Colonic mucosa (tissue), 4 donors: ENCODE measurements around the gene KRI1. TPM values are rescaled to one million over a fixed set of nuclear protein-coding genes. Genes with fewer than 3 reads are reported as not detected.

Experiments
- DNase-seq: peaks from one replicate; pipeline ENCODE4 v3.0.0-alpha.2; 2020
- H3K27ac ChIP-seq: fragments of 200-600 bp; one replicate; pipeline ENCODE4 v1.8.0; 2021
- H3K27me3 ChIP-seq: fragments of 200-600 bp; one replicate; pipeline ENCODE4 v1.8.0; 2021
- H3K36me3 ChIP-seq: fragments of 200-600 bp; one replicate; pipeline ENCODE4 v1.8.0; 2021
- H3K4me1 ChIP-seq: fragments of 200-600 bp; one replicate; pipeline ENCODE4 v1.8.0; 2021; ENCODE audit warnings: mild to moderate bottlenecking
- H3K4me3 ChIP-seq: fragments of 200-600 bp; one replicate; pipeline ENCODE4 v1.8.0; 2021
- H3K9ac ChIP-seq, 2 donors: one replicate each; pipeline ENCODE4 v1.7.0; 2013; ENCODE audit warnings: control low read depth in 2 of 2, low read depth in 2 of 2, low read length in 2 of 2
- H3K9me3 ChIP-seq: fragments of 200-600 bp; one replicate; pipeline ENCODE4 v1.8.0; 2021
- intact Hi-C: fragments of 100-400 bp; cut with DNase I; formaldehyde crosslinking; loops from one replicate; pipeline ENCODE4 v1.14.1; 2022
- total RNA-seq, 2 donors: library from RNA; stranded (reverse); fragmentation: NEBNext Ultra II Directional in 1 of 2; extraction: Animal tissue kit (Norgen Biotek cat#: 25700) in 1 of 2; gene quantifications; one replicate each; pipeline ENCODE4 v1.2.1, GENCODE V29; 2021
- TF ChIP-seq, protein P1 (sequence below): fragments of 200-600 bp; IDR thresholded peaks from one replicate; pipeline ENCODE4 v1.8.0; 2022; ENCODE audit warnings: antibody characterized with exemption, mild to moderate bottlenecking
- donor health status: healthy.
- donor health status: DM: no; HTN: no; CAD: no.
- donor health status: DM: no; HTN: no; CAD: no.

The KRI1 gene
- total RNA-seq, 2 donors from 2014 or later: 11.0 to 27.2 TPM

DNA sequence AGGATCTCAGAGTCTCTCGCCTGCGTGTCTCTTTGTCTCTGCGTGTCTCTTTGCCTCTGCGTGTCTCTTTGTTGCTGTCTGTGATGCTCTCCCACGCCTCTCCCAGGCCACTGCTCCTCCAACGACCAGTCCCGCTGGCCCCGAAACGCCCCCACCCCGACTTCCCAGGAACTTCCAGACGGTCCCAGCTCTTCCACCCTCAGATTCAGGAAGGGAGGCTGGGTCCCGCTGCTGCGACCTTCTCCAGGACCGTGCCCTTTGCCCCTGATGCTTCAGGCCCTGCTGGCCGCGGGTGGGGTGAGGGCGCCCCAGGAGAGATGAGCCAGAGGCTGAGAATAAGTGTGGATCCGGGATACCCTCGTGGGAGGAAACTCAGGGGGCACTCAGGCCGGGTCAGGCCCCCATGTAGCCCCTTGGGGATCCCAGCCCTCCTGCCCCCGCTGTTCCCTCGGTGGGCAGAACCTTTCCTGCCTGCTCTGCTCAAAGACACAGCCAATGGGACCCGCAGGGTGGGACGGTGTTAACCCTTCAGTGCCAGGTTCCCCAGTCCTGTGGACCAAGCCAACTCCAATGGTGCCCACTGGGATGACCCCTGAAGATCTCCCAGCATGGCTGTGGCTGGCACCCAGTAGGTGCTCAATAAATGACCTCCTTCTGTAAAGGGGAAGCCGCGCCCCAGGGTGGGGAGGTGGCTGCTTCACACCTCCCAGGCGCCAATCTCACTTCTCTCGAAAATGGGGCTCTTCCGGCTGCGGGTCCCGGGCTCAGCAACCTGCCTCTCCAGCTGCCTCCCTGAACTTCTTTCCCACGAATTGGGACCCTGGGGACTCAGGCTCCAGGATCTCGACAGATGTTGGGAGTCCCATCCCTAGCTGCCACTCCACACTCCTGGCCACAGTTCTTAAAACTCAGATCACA, 47.1 kb downstream of the KRI1 start:
- intact Hi-C loops: no loop called here
- H3K27ac ChIP-seq: no peak overlapping the region
- H3K27me3 ChIP-seq: peaks cover 64% of the 10 kb centered on the region
- no peak overlapping the region for H3K9ac ChIP-seq
- no peak for DNase-seq
- H3K4me3 ChIP-seq: no peak overlapping the region
- H3K4me1 ChIP-seq: no peaks in the 10 kb centered on the region
- TF ChIP-seq, protein P1, sequence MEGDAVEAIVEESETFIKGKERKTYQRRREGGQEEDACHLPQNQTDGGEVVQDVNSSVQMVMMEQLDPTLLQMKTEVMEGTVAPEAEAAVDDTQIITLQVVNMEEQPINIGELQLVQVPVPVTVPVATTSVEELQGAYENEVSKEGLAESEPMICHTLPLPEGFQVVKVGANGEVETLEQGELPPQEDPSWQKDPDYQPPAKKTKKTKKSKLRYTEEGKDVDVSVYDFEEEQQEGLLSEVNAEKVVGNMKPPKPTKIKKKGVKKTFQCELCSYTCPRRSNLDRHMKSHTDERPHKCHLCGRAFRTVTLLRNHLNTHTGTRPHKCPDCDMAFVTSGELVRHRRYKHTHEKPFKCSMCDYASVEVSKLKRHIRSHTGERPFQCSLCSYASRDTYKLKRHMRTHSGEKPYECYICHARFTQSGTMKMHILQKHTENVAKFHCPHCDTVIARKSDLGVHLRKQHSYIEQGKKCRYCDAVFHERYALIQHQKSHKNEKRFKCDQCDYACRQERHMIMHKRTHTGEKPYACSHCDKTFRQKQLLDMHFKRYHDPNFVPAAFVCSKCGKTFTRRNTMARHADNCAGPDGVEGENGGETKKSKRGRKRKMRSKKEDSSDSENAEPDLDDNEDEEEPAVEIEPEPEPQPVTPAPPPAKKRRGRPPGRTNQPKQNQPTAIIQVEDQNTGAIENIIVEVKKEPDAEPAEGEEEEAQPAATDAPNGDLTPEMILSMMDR: no peak
- no peaks in the 10 kb centered on the region for H3K9me3 ChIP-seq
- no peaks in the 10 kb centered on the region for H3K36me3 ChIP-seq

DNA sequence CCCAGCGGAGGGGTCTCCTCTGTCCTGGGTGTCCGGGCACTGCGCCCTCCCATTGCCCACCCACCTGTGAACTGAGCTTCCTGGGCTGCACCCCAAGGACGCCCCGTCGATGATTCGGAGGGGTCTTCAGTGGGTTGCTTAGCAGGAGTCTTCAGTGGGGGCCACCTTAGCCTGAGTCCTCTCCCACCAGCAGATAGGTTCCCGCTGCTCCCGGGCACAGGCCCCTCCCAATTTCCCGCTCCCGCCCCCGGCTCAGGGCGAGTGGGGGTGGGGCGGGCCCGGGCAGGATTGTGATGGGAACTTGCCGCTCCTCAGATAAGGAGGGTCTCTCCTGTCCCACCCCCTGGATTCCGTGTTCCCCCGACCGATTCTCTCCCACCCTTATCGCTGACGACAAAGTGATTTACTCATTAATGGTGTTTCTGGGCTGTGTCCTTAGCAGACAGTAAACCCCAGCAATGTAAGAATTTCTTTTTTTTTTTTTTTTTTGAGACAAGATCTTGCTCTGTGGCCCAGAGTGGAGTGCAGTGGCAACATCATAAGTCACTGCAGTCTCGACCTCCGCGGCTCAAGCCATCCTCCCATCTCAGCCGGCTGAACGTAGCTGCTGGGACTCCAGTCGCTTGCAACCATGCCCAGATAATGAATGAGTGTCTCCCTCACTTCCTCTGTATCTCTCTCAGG, 47.9 kb downstream of the KRI1 start:
- H3K36me3 ChIP-seq: no peaks in the 10 kb centered on the region
- H3K9me3 ChIP-seq: no peaks in the 10 kb centered on the region
- no peak overlapping the region for H3K9ac ChIP-seq
- H3K27ac ChIP-seq: no peak overlapping the region
- no peaks in the 10 kb centered on the region for H3K4me1 ChIP-seq
- no peak for DNase-seq
- H3K4me3 ChIP-seq: peak overlapping the region; percentile 11
- TF ChIP-seq, protein P1: no peak
- intact Hi-C loops: no loop called here
- peaks cover 72% of the 10 kb centered on the region for H3K27me3 ChIP-seq

DNA sequence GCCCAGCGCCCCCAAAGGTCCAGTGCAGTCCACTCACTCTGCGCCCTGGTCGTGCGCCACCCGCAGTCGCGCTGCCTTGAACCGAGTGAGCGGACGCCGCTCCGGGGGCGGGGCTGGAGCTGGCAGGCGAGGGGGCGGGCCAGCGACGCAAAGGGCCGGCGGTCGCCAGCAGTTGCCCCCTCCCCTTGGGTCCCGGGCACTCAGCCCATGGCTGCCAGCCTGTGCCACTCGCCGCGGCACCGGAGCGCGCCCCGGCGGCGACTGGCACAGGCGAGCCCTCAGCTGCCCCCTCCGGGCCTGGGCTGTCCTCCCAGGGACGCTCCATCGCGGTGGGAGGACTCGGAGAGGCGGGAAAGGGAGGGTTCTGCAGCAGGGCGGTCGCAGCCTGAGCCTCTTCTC, 48.5 kb downstream of the KRI1 start, which contains the start of gene S1PR5:
Gene S1PR5 (minus strand): TSS at position 87 of the 399 bp plus-strand sequence. CDS start 2,436 bp downstream, outside the sequence.
- no peak for DNase-seq
- Histone ChIP-seq H3K4me1 (no peaks in the 10 kb centered on the region), H3K27me3 (peaks cover 74% of the 10 kb centered on the region), H3K9me3 (no peaks in the 10 kb centered on the region), H3K9ac (peak within 1 kb of the TSS in 1 of 2 donors; percentile 26), H3K36me3 (no peaks in the 10 kb centered on the region), H3K27ac (no peak within 1 kb of the TSS), H3K4me3 (peak within 1 kb of the TSS; percentile 11)
- TF ChIP-seq, protein P1: no peak
- intact Hi-C loops: no loop called here

DNA sequence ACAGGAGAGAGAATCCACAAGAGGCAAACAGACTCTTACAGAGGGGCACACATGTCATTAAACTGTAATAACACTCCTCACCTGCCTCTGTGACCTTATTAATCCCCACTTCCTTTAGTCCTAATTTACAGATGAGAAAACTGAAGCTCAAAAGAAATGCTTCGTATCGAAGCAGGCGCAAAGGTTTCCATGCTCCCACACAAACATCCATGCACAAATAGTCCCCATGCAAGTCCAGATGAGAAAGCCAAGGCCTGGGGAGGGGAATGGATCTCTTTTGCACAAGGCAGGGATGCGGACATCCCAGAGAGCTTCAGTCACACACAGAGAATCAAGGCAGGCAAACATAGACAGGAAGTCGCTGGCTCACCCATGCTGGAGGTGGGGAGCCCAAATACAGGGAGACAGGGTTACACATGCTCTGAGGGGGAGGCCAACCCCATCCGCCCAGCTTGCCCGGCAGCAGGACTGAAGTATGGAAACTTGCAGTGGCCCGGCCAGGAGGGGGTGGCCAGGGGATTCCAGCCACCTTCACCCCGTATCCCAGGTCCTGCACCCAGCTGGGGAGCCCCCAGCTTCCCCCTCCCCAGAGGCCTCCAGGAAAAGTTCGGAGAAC, 49.0 kb downstream of the KRI1 start:
- Histone ChIP-seq H3K36me3 (no peaks in the 10 kb centered on the region), H3K9me3 (no peaks in the 10 kb centered on the region), H3K27me3 (peaks cover 74% of the 10 kb centered on the region), H3K4me3 (peak overlapping the region; percentile 11), H3K9ac (peak overlapping the region in 1 of 2 donors; percentile 26), H3K27ac (no peak overlapping the region), H3K4me1 (no peaks in the 10 kb centered on the region)
- intact Hi-C loops: no loop called here
- DNase-seq: no peak
- TF ChIP-seq, protein P1: no peak

DNA sequence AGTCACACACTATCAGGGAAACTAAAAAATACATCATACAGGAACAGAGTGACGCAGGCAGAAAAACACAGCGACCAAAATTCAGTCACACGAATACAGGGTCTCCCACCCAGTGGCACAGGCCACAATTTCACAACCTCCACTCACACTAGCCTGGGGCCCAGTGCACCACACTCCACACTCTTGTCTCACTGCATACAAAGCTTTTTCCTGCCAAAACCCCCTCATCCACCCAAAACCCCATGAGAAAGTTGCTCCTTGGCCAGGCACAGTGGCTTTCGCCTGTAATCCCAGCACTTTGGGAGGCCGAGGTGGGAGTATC, 49.8 kb downstream of the KRI1 start:
- Histone ChIP-seq H3K27ac (no peak overlapping the region), H3K4me1 (no peaks in the 10 kb centered on the region), H3K36me3 (no peaks in the 10 kb centered on the region), H3K9me3 (no peaks in the 10 kb centered on the region), H3K27me3 (peaks cover 74% of the 10 kb centered on the region), H3K4me3 (no peak overlapping the region), H3K9ac (no peak overlapping the region)
- no peak for DNase-seq
- TF ChIP-seq, protein P1: no peak
- intact Hi-C loops: no loop called here
